Vagina (tissue), 2 donors: Measurements from ENCODE around the gene LCE3E. TPM values are rescaled to one million over a fixed set of nuclear protein-coding genes. Genes with fewer than 3 reads are reported as not detected.
A peak's percentile ranks its signal among the peaks of the same experiment; 100 is the strongest.

Experiments
- DNase-seq, 2 donors: peaks; one replicate each; pipeline ENCODE4 v3.0.0-alpha.2; 2017; ENCODE audit errors: extremely low spot score in 2 of 2
- H3K27ac ChIP-seq: fragments of 200-600 bp; sonication (generic); one replicate; pipeline ENCODE4 v1.5.1; 2019
- H3K27me3 ChIP-seq: fragments of 200-600 bp; sonication (generic); one replicate; pipeline ENCODE4 v1.5.1; 2019
- H3K36me3 ChIP-seq, 2 donors: fragments of 200-600 bp; sonication (generic); one replicate each; pipeline ENCODE4 v1.5.1; 2017 to 2019
- H3K4me1 ChIP-seq: fragments of 200-600 bp; sonication (generic); one replicate; pipeline ENCODE4 v1.5.1; 2019
- H3K4me3 ChIP-seq, 2 donors: fragments of 200-600 bp; sonication (generic); 1 replicate in 1 of 2; 2 replicates in 1 of 2; pipeline ENCODE4 v1.5.1; 2016 to 2019
- H3K9me3 ChIP-seq: fragments of 200-600 bp; sonication (generic); one replicate; pipeline ENCODE4 v1.5.1; 2019
- CTCF ChIP-seq, 3 experiments: fragments of 450-650 bp in 2 of 3; fragments of 200-600 bp in 1 of 3; sonication (generic) in 1 of 3; IDR thresholded peaks; one replicate each; pipeline ENCODE4 v1.5.1; 2017 to 2019; ENCODE audit warnings: antibody characterized with exemption in 3 of 3, mild to moderate bottlenecking in 2 of 3, moderate library complexity in 2 of 3
- POLR2A ChIP-seq, 2 donors: fragments of 450-650 bp; IDR thresholded peaks; one replicate each; pipeline ENCODE4 v1.6.1; 2017; ENCODE audit warnings: antibody characterized with exemption in 2 of 2, mild to moderate bottlenecking in 2 of 2, moderate library complexity in 2 of 2
- POLR2AphosphoS5 ChIP-seq, 2 donors: sonication (generic); formaldehyde crosslinking; IDR thresholded peaks; one replicate each; pipeline ENCODE4 v1.9.0; 2017; ENCODE audit warnings: antibody characterized with exemption in 2 of 2, mild to moderate bottlenecking in 2 of 2, low read depth in 1 of 2; ENCODE audit not compliant: insufficient read depth in 1 of 2
- intact Hi-C: fragments of 100-400 bp; cut with DNase I; formaldehyde crosslinking; loops from one replicate; pipeline ENCODE4 v1.15.1; 2023
- total RNA-seq: library from RNA; depleted of rRNA; stranded (reverse); fragments of >200 nt; gene quantifications from one replicate; pipeline ENCODE4 v1.2.3, GENCODE V29; 2016

The LCE3E gene
- total RNA-seq: 2.2 TPM

GRCh38 chr1:152566681-152567080 lies at the start of gene LCE3E:
LCE3E (minus strand) TSS chr1:152566780; CDS start chr1:152566208, 572 bp downstream.
- Histone ChIP-seq H3K4me3 (no peak within 1 kb of the TSS), H3K36me3 (no peaks in the 10 kb centered on the region), H3K27ac (no peak within 1 kb of the TSS), H3K27me3 (no peaks in the 10 kb centered on the region), H3K4me1 (no peaks in the 10 kb centered on the region), H3K9me3 (no peaks in the 10 kb centered on the region)
- intact Hi-C loops: no loop called here
- peak in 1 of 2 donors; percentile 77 for DNase-seq
- no peak for TF ChIP-seq CTCF (IDR thresholded peaks at IDR 0.05)
- TF ChIP-seq POLR2A (IDR thresholded peaks at IDR 0.05): no peak
- no peak for TF ChIP-seq POLR2AphosphoS5 (IDR thresholded peaks at IDR 0.05; ENCODE audit: insufficient read depth in 1 of 2, low read depth in 1 of 2)

- DNase-seq: no peak
- peaks cover 2% of the 10 kb centered on the region for H3K9me3 ChIP-seq
- no peaks in the 10 kb centered on the region for H3K36me3 ChIP-seq
- H3K27me3 ChIP-seq: no peaks in the 10 kb centered on the region
- intact Hi-C loops: no loop called here
- no peaks in the 10 kb centered on the region for H3K4me1 ChIP-seq
- H3K4me3 ChIP-seq: no peak within 1 kb of the TSS
- H3K27ac ChIP-seq: no peak within 1 kb of the TSS
- TF ChIP-seq POLR2A (IDR thresholded peaks at IDR 0.05): no peak
Measured at GRCh38 chr1:152613511-152613910, 46.9 kb upstream of the LCE3E start, which contains the start of gene LCE3B. LCE3B (plus strand) TSS chr1:152613811; CDS start chr1:152613811, 0 bp downstream.

GRCh38 chr1:152599934-152600333 lies 33.4 kb upstream of the LCE3E start, which contains the start of gene LCE3C:
LCE3C (plus strand) TSS chr1:152600234; CDS start chr1:152600732, 498 bp downstream.
- intact Hi-C loops: no loop called here
- no peak within 1 kb of the TSS for H3K4me3 ChIP-seq
- no peak for DNase-seq
- no peaks in the 10 kb centered on the region for H3K4me1 ChIP-seq
- no peak within 1 kb of the TSS for H3K27ac ChIP-seq
- no peaks in the 10 kb centered on the region for H3K9me3 ChIP-seq
- TF ChIP-seq CTCF (IDR thresholded peaks at IDR 0.05) (no peak), POLR2A (IDR thresholded peaks at IDR 0.05) (no peak), POLR2AphosphoS5 (IDR thresholded peaks at IDR 0.05; ENCODE audit: insufficient read depth in 1 of 2, low read depth in 1 of 2) (no peak)
- no peaks in the 10 kb centered on the region for H3K27me3 ChIP-seq
- no peaks in the 10 kb centered on the region for H3K36me3 ChIP-seq

DNA sequence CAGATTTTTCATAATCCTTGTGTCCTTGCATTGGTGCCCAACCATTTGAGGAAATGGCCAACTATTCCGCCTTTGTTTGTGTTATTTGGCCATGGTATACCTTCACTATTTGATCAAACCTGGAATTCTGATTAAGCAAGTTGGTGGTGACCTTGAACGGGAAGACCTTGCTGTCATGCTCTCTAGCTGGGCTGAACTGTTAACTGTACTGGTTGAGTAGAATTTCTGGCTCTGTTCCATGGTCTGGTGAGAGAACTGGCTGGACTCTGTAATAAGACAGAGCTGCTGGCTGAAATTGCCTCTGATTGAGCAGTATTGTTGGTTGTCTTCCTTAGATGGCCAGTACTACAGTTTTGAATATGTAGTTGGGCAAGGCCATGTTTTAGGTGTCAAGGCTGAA lies 30.4 kb upstream of the LCE3E start:
- H3K27me3 ChIP-seq: no peaks in the 10 kb centered on the region
- TF ChIP-seq POLR2AphosphoS5 (IDR thresholded peaks at IDR 0.05; ENCODE audit: insufficient read depth in 1 of 2, low read depth in 1 of 2) (no peak), POLR2A (IDR thresholded peaks at IDR 0.05) (no peak), CTCF (IDR thresholded peaks at IDR 0.05) (no peak)
- H3K4me3 ChIP-seq: no peak overlapping the region
- no peaks in the 10 kb centered on the region for H3K4me1 ChIP-seq
- no peak overlapping the region for H3K27ac ChIP-seq
- intact Hi-C loops: no loop called here
- H3K36me3 ChIP-seq: no peaks in the 10 kb centered on the region
- no peaks in the 10 kb centered on the region for H3K9me3 ChIP-seq
- no peak for DNase-seq

- Histone ChIP-seq H3K27me3 (no peaks in the 10 kb centered on the region), H3K36me3 (no peaks in the 10 kb centered on the region), H3K9me3 (no peaks in the 10 kb centered on the region), H3K4me3 (no peak overlapping the region), H3K4me1 (no peaks in the 10 kb centered on the region), H3K27ac (no peak overlapping the region)
- intact Hi-C loops: no loop called here
- TF ChIP-seq POLR2A (IDR thresholded peaks at IDR 0.05) (no peak), POLR2AphosphoS5 (IDR thresholded peaks at IDR 0.05; ENCODE audit: insufficient read depth in 1 of 2, low read depth in 1 of 2) (no peak), CTCF (IDR thresholded peaks at IDR 0.05) (no peak)
- DNase-seq: no peak
Measured at GRCh38 chr1:152585586-152585985, 19.0 kb upstream of the LCE3E start.
